Activated CD4-positive, alpha-beta T cell treated with anti-CD3 and anti-CD28 coated beads, Interleukin-2, amount 50 U/mL, for 16 hours (primary cell): ENCODE results near the gene OR2V2.
A peak's percentile ranks its signal among the peaks of the same experiment; 100 is the strongest.
"Not testable (repeated sequence)": the region's sequence is repeated elsewhere in the genome, so short reads cannot be mapped to it uniquely, and the experiment has no call there.

Source experiments
- DNase-seq: peaks from one replicate; pipeline ENCODE4 v3.0.0-alpha.2; 2020

The OR2V2 gene

GRCh38 chr5:181149806-181150733 is 2.7 kb downstream of the OR2V2 start:
- no peak for DNase-seq

GRCh38 chr5:181151146-181151545 is 3.8 kb downstream of the OR2V2 start:
- no peak for DNase-seq

GRCh38 chr5:181152406-181152805 is 5.0 kb downstream of the OR2V2 start:
- DNase-seq, result no peak

GRCh38 chr5:181153814-181154213 is 6.4 kb downstream of the OR2V2 start:
- DNase-seq, result peak; percentile 64

- DNase-seq, result no peak
Measured at GRCh38 chr5:181156758-181157157, 9.4 kb downstream of the OR2V2 start.

- no peak for DNase-seq
Measured at GRCh38 chr5:181158869-181159268, 11.5 kb downstream of the OR2V2 start.

GRCh38 chr5:181159286-181160151 is 12.1 kb downstream of the OR2V2 start:
- peak; percentile 91 for DNase-seq

- peak; percentile 49 for DNase-seq
Measured at GRCh38 chr5:181160152-181160754, 12.9 kb downstream of the OR2V2 start.

GRCh38 chr5:181160755-181161533 is 13.6 kb downstream of the OR2V2 start:
- DNase-seq, result not testable (repeated sequence)

- DNase-seq, result no peak
Measured at GRCh38 chr5:181161534-181162175, 14.3 kb downstream of the OR2V2 start.

- no peak for DNase-seq
Measured at GRCh38 chr5:181163487-181164075, 16.2 kb downstream of the OR2V2 start.

GRCh38 chr5:181164076-181164952 is 16.9 kb downstream of the OR2V2 start:
- DNase-seq, result peak; percentile 76

- no peak for DNase-seq
Measured at GRCh38 chr5:181166812-181167733, 19.7 kb downstream of the OR2V2 start.

- DNase-seq, result peak; percentile 54
Measured at GRCh38 chr5:181167814-181168488, 20.6 kb downstream of the OR2V2 start.

- DNase-seq, result no peak
Measured at GRCh38 chr5:181168595-181169118, 21.3 kb downstream of the OR2V2 start.

- peak; percentile 94 for DNase-seq
Measured at GRCh38 chr5:181169459-181170236, 22.3 kb downstream of the OR2V2 start.

GRCh38 chr5:181170237-181170825 is 22.9 kb downstream of the OR2V2 start:
- no peak for DNase-seq
